Neural crest cell (in vitro differentiated cells): ENCODE measurements around the gene FGA. TPM values are rescaled to one million over a fixed set of nuclear protein-coding genes. Genes with fewer than 3 reads are reported as not detected.

Source experiments
- DNase-seq: peaks from one replicate; pipeline ENCODE4 v3.0.0; 2021; ENCODE audit warnings: low read depth, mixed read lengths, low spot score
- H3K27ac Mint-ChIP-seq: one replicate; pipeline ENCODE4 v1.8.0; 2021; ENCODE audit warnings: mild to moderate bottlenecking, mixed read lengths; ENCODE audit not compliant: unreplicated experiment
- H3K27me3 Mint-ChIP-seq: 2 replicates; pipeline ENCODE4 v1.8.0; 2021; ENCODE audit warnings: low read depth, mild to moderate bottlenecking, mixed read lengths
- H3K36me3 Mint-ChIP-seq: 2 replicates; pipeline ENCODE4 v1.8.0; 2021; ENCODE audit warnings: low read depth, mild to moderate bottlenecking, mixed read lengths
- H3K4me1 Mint-ChIP-seq: 2 replicates; pipeline ENCODE4 v1.8.0; 2021; ENCODE audit warnings: mixed read lengths
- H3K4me3 Mint-ChIP-seq: one replicate; pipeline ENCODE4 v1.8.0; 2021; ENCODE audit warnings: mild to moderate bottlenecking, mixed read lengths
- H3K9me3 Mint-ChIP-seq: 2 replicates; pipeline ENCODE4 v1.8.0; 2021; ENCODE audit warnings: mixed read lengths
- CTCF ChIP-seq: fragments of 200-600 bp; sonication (generic); conservative IDR thresholded peaks from 2 replicates; pipeline ENCODE4 v1.5.0; 2021; ENCODE audit warnings: antibody characterized with exemption, mild to moderate bottlenecking
- total RNA-seq: library from RNA; stranded (reverse); gene quantifications from 2 replicates; pipeline ENCODE4 v1.2.1, GENCODE V29; 2021

FGA gene
- total RNA-seq, 1 donor from 2014 or later, result not detected

GRCh38 chr4:154591890-154592289 lies 1.3 kb upstream of the FGA start:
- DNase-seq, result no peak
- peaks cover 17% of the 10 kb centered on the region for H3K27me3 Mint-ChIP-seq
- H3K4me1 Mint-ChIP-seq, result peaks cover 7% of the 10 kb centered on the region
- H3K4me3 Mint-ChIP-seq, result no peak overlapping the region
- no peak overlapping the region for H3K27ac Mint-ChIP-seq
- no peaks in the 10 kb centered on the region for H3K36me3 Mint-ChIP-seq
- no peak for TF ChIP-seq CTCF
- H3K9me3 Mint-ChIP-seq, result no peaks in the 10 kb centered on the region

- Mint-ChIP-seq H3K9me3 (no peaks in the 10 kb centered on the region), H3K27me3 (peaks cover 17% of the 10 kb centered on the region), H3K36me3 (no peaks in the 10 kb centered on the region), H3K27ac (no peak overlapping the region), H3K4me1 (peaks cover 7% of the 10 kb centered on the region), H3K4me3 (no peak overlapping the region)
- TF ChIP-seq CTCF, result no peak
- no peak for DNase-seq
These were observed 995 bp downstream of the FGA start for GRCh38 chr4:154589296-154590197.

GRCh38 chr4:154588198-154588597 lies 2.3 kb downstream of the FGA start:
- Mint-ChIP-seq H3K4me3 (no peak overlapping the region), H3K4me1 (no peaks in the 10 kb centered on the region), H3K27me3 (peaks cover 17% of the 10 kb centered on the region), H3K9me3 (no peaks in the 10 kb centered on the region), H3K36me3 (no peaks in the 10 kb centered on the region), H3K27ac (no peak overlapping the region)
- TF ChIP-seq CTCF, result no peak
- no peak for DNase-seq

GRCh38 chr4:154586296-154587033 lies 4.1 kb downstream of the FGA start:
- Mint-ChIP-seq H3K4me1 (no peaks in the 10 kb centered on the region), H3K27me3 (peaks cover 19% of the 10 kb centered on the region), H3K9me3 (no peaks in the 10 kb centered on the region), H3K27ac (no peak overlapping the region), H3K36me3 (no peaks in the 10 kb centered on the region), H3K4me3 (no peak overlapping the region)
- DNase-seq, result no peak
- no peak for TF ChIP-seq CTCF

- no peak for DNase-seq
These were observed 5.0 kb downstream of the FGA start for GRCh38 chr4:154585369-154586018.

More at GRCh38 chr4:154585369-154586018, 5.0 kb downstream of the FGA start:
- H3K9me3 Mint-ChIP-seq, result no peaks in the 10 kb centered on the region
- H3K4me3 Mint-ChIP-seq, result no peak overlapping the region
- H3K27me3 Mint-ChIP-seq, result peaks cover 19% of the 10 kb centered on the region
- TF ChIP-seq CTCF, result no peak
- H3K4me1 Mint-ChIP-seq, result no peaks in the 10 kb centered on the region
- H3K36me3 Mint-ChIP-seq, result no peaks in the 10 kb centered on the region
- no peak overlapping the region for H3K27ac Mint-ChIP-seq
